ENCODE results near the gene GLI3. TPM values are rescaled to one million over a fixed set of nuclear protein-coding genes. Genes with fewer than 3 reads are reported as not detected.

The GLI3 gene
- total RNA-seq, 2 donors from 2014 or later, result 0.17 to 0.74 TPM

DNA sequence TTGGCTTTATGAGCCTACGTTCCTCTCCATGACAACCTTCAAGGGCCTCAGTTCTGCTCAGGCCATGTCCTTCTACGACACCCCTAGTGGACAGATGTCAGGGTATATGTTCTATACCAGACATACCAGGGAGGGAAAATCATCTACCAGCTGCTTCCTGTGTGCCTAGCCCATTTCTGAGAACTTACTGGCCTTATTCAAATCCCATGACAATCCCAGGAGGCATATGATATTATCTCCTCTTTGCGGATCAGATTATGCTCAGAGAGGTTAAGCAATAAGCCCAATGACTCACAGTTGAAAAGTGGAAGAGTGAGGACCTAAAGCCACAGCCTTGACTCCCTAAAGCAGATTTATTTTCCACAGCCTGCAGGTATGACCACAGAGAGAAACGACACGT, 139.3 kb downstream of the GLI3 start:
- ATAC-seq (replicated peaks), result no peak
- Mint-ChIP-seq H3K9me3 (no peaks in the 10 kb centered on the region), H3K4me3 (no peak overlapping the region), H3K36me3 (ENCODE audit: low read depth) (no peaks in the 10 kb centered on the region), H3K27ac (no peak overlapping the region), H3K4me1 (no peaks in the 10 kb centered on the region), H3K27me3 (no peaks in the 10 kb centered on the region)

GRCh38 chr7:42096681-42097561, 140.1 kb downstream of the GLI3 start:
- Mint-ChIP-seq H3K36me3 (ENCODE audit: low read depth) (no peaks in the 10 kb centered on the region), H3K27me3 (no peaks in the 10 kb centered on the region)

GRCh38 chr7:42096268-42096667, 140.7 kb downstream of the GLI3 start:
- no peak for ATAC-seq (replicated peaks)
- no peaks in the 10 kb centered on the region for H3K27me3 Mint-ChIP-seq
- H3K4me1 Mint-ChIP-seq, result no peaks in the 10 kb centered on the region
- H3K27ac Mint-ChIP-seq, result no peak overlapping the region
- no peak overlapping the region for H3K4me3 Mint-ChIP-seq
- no peaks in the 10 kb centered on the region for H3K36me3 Mint-ChIP-seq (ENCODE audit: low read depth)
- no peaks in the 10 kb centered on the region for H3K9me3 Mint-ChIP-seq

More at GRCh38 chr7:42096681-42097561, 140.1 kb downstream of the GLI3 start:
- Mint-ChIP-seq H3K9me3 (no peaks in the 10 kb centered on the region), H3K27ac (no peak overlapping the region), H3K4me1 (no peaks in the 10 kb centered on the region), H3K4me3 (no peak overlapping the region)
- no peak for ATAC-seq (replicated peaks)

DNA sequence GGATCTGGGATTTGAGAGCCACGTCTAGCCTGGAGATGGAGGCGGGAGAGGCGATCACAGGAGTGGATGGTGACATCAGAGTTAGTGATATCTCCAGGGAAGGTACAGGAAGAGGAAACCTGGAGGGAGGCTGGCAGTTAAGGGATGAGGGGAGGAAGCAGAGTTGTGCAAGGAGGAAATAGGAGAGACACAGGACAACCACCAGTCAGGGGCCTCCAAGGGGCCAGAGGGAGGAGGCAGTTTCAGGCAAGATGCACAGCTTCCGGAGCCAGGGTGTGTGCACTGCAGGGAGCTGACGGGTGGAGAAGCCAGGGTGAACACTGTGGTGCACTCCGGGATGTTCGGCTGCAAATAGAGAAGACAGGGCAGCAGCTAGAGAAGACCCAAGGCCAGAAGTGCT, 141.2 kb downstream of the GLI3 start:
- Mint-ChIP-seq H3K36me3 (ENCODE audit: low read depth) (no peaks in the 10 kb centered on the region), H3K9me3 (no peaks in the 10 kb centered on the region), H3K4me3 (no peak overlapping the region), H3K27ac (no peak overlapping the region), H3K4me1 (no peaks in the 10 kb centered on the region), H3K27me3 (no peaks in the 10 kb centered on the region)
- ATAC-seq (replicated peaks), result no peak

DNA sequence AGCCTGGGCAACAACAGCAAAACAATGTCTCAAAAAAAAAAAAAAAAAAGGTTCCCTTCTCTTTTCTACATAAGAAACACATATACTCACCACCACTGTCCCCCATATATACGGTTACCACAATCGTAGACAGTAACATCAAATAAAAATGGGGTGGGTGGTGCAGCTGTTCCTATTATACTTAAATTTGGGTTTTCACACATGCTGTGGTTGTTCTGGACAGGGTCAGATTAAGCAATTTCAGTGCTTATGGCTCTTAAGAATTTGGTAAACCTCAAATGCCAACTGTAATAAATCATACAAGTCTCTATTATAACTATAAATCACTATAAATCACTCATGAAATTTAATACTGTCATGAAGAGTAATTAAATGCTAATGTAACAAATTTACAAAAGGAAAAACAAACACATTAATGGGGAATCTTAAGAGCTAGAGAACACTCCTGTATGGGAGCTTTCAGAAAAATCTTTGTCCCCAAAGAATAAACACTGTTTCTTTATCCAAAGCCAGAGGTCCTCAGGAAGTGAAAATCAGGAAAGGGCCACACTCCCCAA, 143.6 kb downstream of the GLI3 start:
- H3K9me3 Mint-ChIP-seq, result no peaks in the 10 kb centered on the region
- ATAC-seq (replicated peaks), result no peak
- H3K4me1 Mint-ChIP-seq, result no peaks in the 10 kb centered on the region
- no peaks in the 10 kb centered on the region for H3K27me3 Mint-ChIP-seq
- no peak overlapping the region for H3K4me3 Mint-ChIP-seq
- no peaks in the 10 kb centered on the region for H3K36me3 Mint-ChIP-seq (ENCODE audit: low read depth)
- no peak overlapping the region for H3K27ac Mint-ChIP-seq

- H3K36me3 Mint-ChIP-seq (ENCODE audit: low read depth), result no peaks in the 10 kb centered on the region
- no peaks in the 10 kb centered on the region for H3K9me3 Mint-ChIP-seq
- H3K27ac Mint-ChIP-seq, result no peak overlapping the region
- H3K4me1 Mint-ChIP-seq, result no peaks in the 10 kb centered on the region
- H3K4me3 Mint-ChIP-seq, result no peak overlapping the region
- H3K27me3 Mint-ChIP-seq, result no peaks in the 10 kb centered on the region
- no peak for ATAC-seq (replicated peaks)
Observed at GRCh38 chr7:42091461-42092291, 145.3 kb downstream of the GLI3 start.

DNA sequence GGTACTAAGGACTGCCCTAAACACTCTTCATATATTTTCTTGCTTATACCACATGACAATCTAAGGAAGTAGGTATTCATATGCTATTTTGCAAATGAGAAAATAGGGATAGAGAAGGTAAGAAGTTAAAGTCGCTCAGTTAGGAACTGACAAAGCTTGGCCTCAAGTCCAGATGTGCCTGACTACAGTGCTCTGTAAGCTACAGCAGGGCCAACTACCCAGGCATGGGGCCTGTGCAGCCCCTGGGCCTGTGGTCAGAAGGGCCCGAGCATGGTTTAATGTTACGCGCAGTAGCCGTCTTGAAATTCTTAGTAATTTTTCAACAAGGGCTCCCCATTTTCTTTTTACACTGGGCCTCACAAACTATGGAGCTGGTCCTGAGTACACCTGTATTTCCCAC, 146.2 kb downstream of the GLI3 start:
- no peak overlapping the region for H3K4me3 Mint-ChIP-seq
- H3K36me3 Mint-ChIP-seq (ENCODE audit: low read depth), result no peaks in the 10 kb centered on the region
- H3K9me3 Mint-ChIP-seq, result peaks cover 4% of the 10 kb centered on the region
- no peaks in the 10 kb centered on the region for H3K4me1 Mint-ChIP-seq
- no peaks in the 10 kb centered on the region for H3K27me3 Mint-ChIP-seq
- no peak for ATAC-seq (replicated peaks)
- no peak overlapping the region for H3K27ac Mint-ChIP-seq

GRCh38 chr7:42090056-42090455, 147.0 kb downstream of the GLI3 start:
- no peak overlapping the region for H3K4me3 Mint-ChIP-seq
- ATAC-seq (replicated peaks), result no peak
- no peaks in the 10 kb centered on the region for H3K4me1 Mint-ChIP-seq
- H3K27ac Mint-ChIP-seq, result no peak overlapping the region
- no peaks in the 10 kb centered on the region for H3K27me3 Mint-ChIP-seq
- no peaks in the 10 kb centered on the region for H3K36me3 Mint-ChIP-seq (ENCODE audit: low read depth)
- H3K9me3 Mint-ChIP-seq, result peaks cover 4% of the 10 kb centered on the region

DNA sequence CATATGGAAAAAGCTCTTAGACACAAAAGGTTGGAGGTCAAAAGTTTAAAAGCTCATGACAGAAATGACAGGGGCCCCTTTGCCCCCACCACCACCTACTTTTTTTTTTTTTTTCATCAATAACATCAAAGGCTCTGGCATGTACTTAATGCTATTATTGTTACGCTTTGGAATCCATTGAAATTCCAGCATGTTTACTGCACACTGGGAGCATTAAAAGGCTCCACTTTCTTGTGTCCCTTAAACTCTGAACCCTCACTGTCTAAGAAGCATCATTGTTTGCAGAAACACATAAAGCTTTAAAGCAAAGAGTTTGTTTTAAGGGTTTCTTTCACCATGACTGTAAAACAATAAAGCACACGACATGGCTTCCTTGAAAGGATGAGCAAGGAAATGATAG, 149.4 kb downstream of the GLI3 start:
- Mint-ChIP-seq H3K27ac (no peak overlapping the region), H3K27me3 (peaks cover 3% of the 10 kb centered on the region), H3K4me1 (no peaks in the 10 kb centered on the region), H3K36me3 (ENCODE audit: low read depth) (no peaks in the 10 kb centered on the region), H3K4me3 (no peak overlapping the region), H3K9me3 (peaks cover 4% of the 10 kb centered on the region)
- ATAC-seq (replicated peaks), result no peak

DNA sequence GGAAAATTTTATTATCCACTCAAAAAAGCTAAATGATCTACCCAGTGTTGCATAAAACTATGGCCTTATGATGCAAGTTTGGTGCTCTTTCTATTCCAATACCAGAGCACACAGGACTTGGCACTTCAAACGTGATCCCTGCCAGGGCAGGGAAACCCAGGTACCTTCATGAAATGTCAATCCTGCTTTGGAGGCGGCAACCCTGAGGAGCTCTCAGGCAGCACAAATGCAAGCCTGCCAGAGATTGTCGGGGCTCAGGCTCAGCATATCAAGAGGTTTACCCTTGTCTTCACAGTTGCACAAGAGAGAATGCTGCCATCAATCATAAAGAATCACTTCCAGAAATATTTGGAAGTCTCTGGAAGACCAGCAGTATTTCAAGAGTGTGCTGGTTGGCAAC, 151.5 kb downstream of the GLI3 start:
- H3K4me1 Mint-ChIP-seq, result no peaks in the 10 kb centered on the region
- ATAC-seq (replicated peaks), result no peak
- H3K27me3 Mint-ChIP-seq, result peaks cover 3% of the 10 kb centered on the region
- peaks cover 4% of the 10 kb centered on the region for H3K9me3 Mint-ChIP-seq
- no peak overlapping the region for H3K4me3 Mint-ChIP-seq
- H3K27ac Mint-ChIP-seq, result no peak overlapping the region
- no peaks in the 10 kb centered on the region for H3K36me3 Mint-ChIP-seq (ENCODE audit: low read depth)

DNA sequence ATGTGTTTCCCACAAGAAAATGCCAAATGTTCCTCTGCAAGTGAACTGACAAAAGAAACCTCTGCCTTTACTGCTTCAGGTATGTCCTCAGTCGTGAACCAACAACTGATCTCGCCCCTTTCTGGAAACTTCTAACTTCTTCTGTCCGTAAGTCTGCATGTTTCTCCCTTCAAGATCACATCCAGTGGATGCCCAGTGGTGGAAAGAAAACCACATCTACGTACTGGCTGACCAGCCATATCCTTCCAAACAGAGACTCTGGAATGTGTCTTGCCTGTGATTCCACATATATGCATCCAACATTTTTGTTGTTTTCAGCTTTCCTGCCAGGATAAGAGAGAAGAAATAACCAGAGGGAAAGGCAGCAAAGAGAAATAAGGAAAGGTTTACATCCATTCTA, 152.7 kb downstream of the GLI3 start:
- ATAC-seq (replicated peaks), result no peak
- Mint-ChIP-seq H3K4me3 (no peak overlapping the region), H3K36me3 (ENCODE audit: low read depth) (no peaks in the 10 kb centered on the region), H3K9me3 (peaks cover 4% of the 10 kb centered on the region), H3K27ac (no peak overlapping the region), H3K4me1 (no peaks in the 10 kb centered on the region), H3K27me3 (peaks cover 3% of the 10 kb centered on the region)

DNA sequence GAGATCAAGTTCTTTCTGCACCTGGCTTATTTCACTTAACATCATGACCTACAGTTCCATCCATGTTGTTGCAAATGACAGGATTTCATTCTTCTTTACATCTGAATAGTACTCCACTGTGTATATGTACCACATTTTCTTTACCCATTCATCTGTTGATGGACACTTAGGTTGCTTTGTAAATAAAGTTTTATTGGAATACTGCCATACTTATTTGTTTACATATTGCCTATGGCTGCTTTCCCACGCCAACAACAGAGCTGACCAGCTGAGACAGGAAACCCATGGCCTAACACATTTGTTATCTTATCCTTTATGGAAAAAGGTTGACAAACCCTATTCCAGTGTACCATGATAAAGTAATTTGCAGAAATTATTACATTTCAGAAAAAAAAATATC, 153.7 kb downstream of the GLI3 start:
- no peaks in the 10 kb centered on the region for H3K36me3 Mint-ChIP-seq (ENCODE audit: low read depth)
- no peak for ATAC-seq (replicated peaks)
- H3K27me3 Mint-ChIP-seq, result peaks cover 3% of the 10 kb centered on the region
- H3K9me3 Mint-ChIP-seq, result peaks cover 4% of the 10 kb centered on the region
- no peak overlapping the region for H3K27ac Mint-ChIP-seq
- no peaks in the 10 kb centered on the region for H3K4me1 Mint-ChIP-seq
- no peak overlapping the region for H3K4me3 Mint-ChIP-seq

- Mint-ChIP-seq H3K36me3 (ENCODE audit: low read depth) (no peaks in the 10 kb centered on the region), H3K27me3 (peaks cover 3% of the 10 kb centered on the region), H3K27ac (no peak overlapping the region), H3K4me1 (no peaks in the 10 kb centered on the region), H3K4me3 (no peak overlapping the region), H3K9me3 (peaks cover 4% of the 10 kb centered on the region)
- ATAC-seq (replicated peaks), result no peak
Observed at GRCh38 chr7:42082144-42082543, 154.9 kb downstream of the GLI3 start.

GRCh38 chr7:42081671-42082070, 155.3 kb downstream of the GLI3 start:
- no peaks in the 10 kb centered on the region for H3K4me1 Mint-ChIP-seq
- H3K4me3 Mint-ChIP-seq, result no peak overlapping the region
- no peak overlapping the region for H3K27ac Mint-ChIP-seq
- ATAC-seq (replicated peaks), result no peak
- H3K27me3 Mint-ChIP-seq, result peaks cover 3% of the 10 kb centered on the region
- no peaks in the 10 kb centered on the region for H3K36me3 Mint-ChIP-seq (ENCODE audit: low read depth)
- H3K9me3 Mint-ChIP-seq, result peaks cover 4% of the 10 kb centered on the region

Data from activated T-helper 17 cell treated with anti-CD3 and anti-CD28 coated beads, Interleukin-2, amount 50 U/mL, for 72 hours (primary cell).